Measurements from ENCODE around the gene SMTNL2. TPM values are rescaled to one million over a fixed set of nuclear protein-coding genes. Genes with fewer than 3 reads are reported as not detected.
"Not testable (repeated sequence)": the region's sequence is repeated elsewhere in the genome, so short reads cannot be mapped to it uniquely, and the experiment has no call there.

The SMTNL2 gene
- total RNA-seq, 1 donor = not detected

DNA sequence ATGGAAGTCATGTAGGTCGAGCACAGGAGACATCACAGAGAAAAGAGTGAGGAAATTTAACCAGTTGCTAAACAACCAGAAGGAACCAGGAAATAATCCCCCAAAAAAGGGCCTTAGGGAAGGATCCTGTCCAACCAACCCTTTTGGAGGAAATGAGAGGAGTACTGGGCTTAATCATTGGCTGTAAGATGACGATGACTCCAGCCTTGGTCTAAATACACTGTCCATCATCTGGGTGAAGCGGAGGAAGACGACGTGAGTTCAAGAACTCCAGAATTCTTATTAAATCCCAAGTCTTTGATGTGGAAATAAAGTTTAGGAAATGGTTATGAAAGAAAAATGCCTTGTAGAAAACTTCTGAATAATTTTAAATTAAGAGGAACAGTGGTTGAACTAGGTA lies 68.7 kb downstream of the SMTNL2 start:
- no peak overlapping the region for H3K27ac ChIP-seq (ENCODE audit: low read depth, low read length)
- no peak overlapping the region for H3K4me2 ChIP-seq (ENCODE audit: insufficient read depth, low read length)
- no peak for DNase-seq (ENCODE audit: insufficient read length, low spot score, missing footprints)

DNA sequence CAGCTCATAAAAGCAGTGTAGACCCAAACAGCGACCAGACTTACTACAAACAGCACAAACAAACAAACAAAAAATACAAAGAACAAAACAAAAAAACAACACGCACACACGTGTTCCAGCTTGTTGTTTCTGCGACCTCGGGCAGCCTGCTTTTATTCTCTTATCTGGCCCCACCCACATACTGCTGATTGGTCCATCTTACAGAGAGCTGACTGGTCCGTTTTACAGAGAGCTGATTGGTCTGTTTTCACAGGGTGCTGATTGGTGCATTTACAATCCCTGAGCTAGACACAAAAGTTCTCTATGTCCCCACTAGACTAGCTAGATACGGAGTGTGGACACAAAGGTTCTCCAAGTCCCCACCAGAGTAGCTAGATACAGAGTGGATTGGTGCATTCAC lies 71.6 kb downstream of the SMTNL2 start:
- not testable (repeated sequence) for H3K27me3 ChIP-seq (ENCODE audit: insufficient read depth, low read length); H2AFZ ChIP-seq (ENCODE audit: low read length); H4K20me1 ChIP-seq (ENCODE audit: insufficient read depth, low read length); H3K4me1 ChIP-seq (ENCODE audit: insufficient read depth, low read length); H3K9me3 ChIP-seq (ENCODE audit: low read depth, low read length); H3K4me3 ChIP-seq (ENCODE audit: insufficient read depth, low read length); H3K36me3 ChIP-seq (ENCODE audit: insufficient read depth, low read length); DNase-seq (ENCODE audit: insufficient read length, low spot score, missing footprints); H3K79me2 ChIP-seq (ENCODE audit: insufficient read depth, low read length); H3K27ac ChIP-seq (ENCODE audit: low read depth, low read length); H3K4me2 ChIP-seq (ENCODE audit: insufficient read depth, low read length)

More for the DNA sequence above, 68.7 kb downstream of the SMTNL2 start:
- H3K36me3 ChIP-seq (ENCODE audit: insufficient read depth, low read length) = no peaks in the 10 kb centered on the region
- TF ChIP-seq, protein P1, sequence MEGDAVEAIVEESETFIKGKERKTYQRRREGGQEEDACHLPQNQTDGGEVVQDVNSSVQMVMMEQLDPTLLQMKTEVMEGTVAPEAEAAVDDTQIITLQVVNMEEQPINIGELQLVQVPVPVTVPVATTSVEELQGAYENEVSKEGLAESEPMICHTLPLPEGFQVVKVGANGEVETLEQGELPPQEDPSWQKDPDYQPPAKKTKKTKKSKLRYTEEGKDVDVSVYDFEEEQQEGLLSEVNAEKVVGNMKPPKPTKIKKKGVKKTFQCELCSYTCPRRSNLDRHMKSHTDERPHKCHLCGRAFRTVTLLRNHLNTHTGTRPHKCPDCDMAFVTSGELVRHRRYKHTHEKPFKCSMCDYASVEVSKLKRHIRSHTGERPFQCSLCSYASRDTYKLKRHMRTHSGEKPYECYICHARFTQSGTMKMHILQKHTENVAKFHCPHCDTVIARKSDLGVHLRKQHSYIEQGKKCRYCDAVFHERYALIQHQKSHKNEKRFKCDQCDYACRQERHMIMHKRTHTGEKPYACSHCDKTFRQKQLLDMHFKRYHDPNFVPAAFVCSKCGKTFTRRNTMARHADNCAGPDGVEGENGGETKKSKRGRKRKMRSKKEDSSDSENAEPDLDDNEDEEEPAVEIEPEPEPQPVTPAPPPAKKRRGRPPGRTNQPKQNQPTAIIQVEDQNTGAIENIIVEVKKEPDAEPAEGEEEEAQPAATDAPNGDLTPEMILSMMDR (IDR thresholded peaks at IDR 0.05; ENCODE audit: extremely low read depth, low read depth, low read length) = no peak
- H3K79me2 ChIP-seq (ENCODE audit: insufficient read depth, low read length) = no peaks in the 10 kb centered on the region
- no peak overlapping the region for H3K4me3 ChIP-seq (ENCODE audit: insufficient read depth, low read length)
- H3K4me1 ChIP-seq (ENCODE audit: insufficient read depth, low read length) = no peaks in the 10 kb centered on the region
- H4K20me1 ChIP-seq (ENCODE audit: insufficient read depth, low read length) = no peaks in the 10 kb centered on the region
- H3K27me3 ChIP-seq (ENCODE audit: insufficient read depth, low read length) = peaks cover 4% of the 10 kb centered on the region
- H3K9me3 ChIP-seq (ENCODE audit: low read depth, low read length) = no peaks in the 10 kb centered on the region
- no peak overlapping the region for H2AFZ ChIP-seq (ENCODE audit: low read length)

DNA sequence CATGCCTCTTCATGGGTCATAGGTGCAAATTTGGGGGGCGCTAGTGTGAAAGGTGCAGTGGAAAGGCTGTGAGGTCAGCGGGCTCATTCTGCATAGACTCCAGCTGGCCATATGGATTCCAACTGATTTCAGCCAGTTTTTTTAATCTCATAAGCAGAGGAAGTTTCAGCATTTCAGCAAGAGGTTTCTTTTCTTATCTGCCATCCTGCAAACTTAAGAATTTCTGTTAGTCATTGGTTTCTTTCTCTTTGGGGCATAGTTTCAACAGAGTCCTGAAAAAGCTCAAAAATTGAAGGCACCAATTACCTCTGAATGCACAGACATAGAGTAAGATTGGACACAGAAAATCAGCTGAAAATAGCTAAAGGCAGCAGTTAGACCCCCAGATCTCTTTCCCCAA lies 73.3 kb downstream of the SMTNL2 start:
- H3K36me3 ChIP-seq (ENCODE audit: insufficient read depth, low read length) = no peaks in the 10 kb centered on the region
- no peak for DNase-seq (ENCODE audit: insufficient read length, low spot score, missing footprints)
- no peak overlapping the region for H3K4me3 ChIP-seq (ENCODE audit: insufficient read depth, low read length)
- peaks cover 4% of the 10 kb centered on the region for H3K4me1 ChIP-seq (ENCODE audit: insufficient read depth, low read length)
- no peak overlapping the region for H2AFZ ChIP-seq (ENCODE audit: low read length)
- H3K9me3 ChIP-seq (ENCODE audit: low read depth, low read length) = no peaks in the 10 kb centered on the region
- no peaks in the 10 kb centered on the region for H3K27me3 ChIP-seq (ENCODE audit: insufficient read depth, low read length)
- H3K4me2 ChIP-seq (ENCODE audit: insufficient read depth, low read length) = no peak overlapping the region
- no peak overlapping the region for H3K27ac ChIP-seq (ENCODE audit: low read depth, low read length)
- H4K20me1 ChIP-seq (ENCODE audit: insufficient read depth, low read length) = no peaks in the 10 kb centered on the region
- H3K79me2 ChIP-seq (ENCODE audit: insufficient read depth, low read length) = no peaks in the 10 kb centered on the region
- TF ChIP-seq, protein P1 (IDR thresholded peaks at IDR 0.05; ENCODE audit: extremely low read depth, low read depth, low read length) = no peak

Small RNA genes within 50 kb of the gene (small RNA-seq; reads per million reads assigned to genes)
- not detected for gene RNU6-955P

Other genes starting within 250 kb of the SMTNL2 start
- 36.2 and 37.7 TPM in 2 replicates for gene UBE2G1, start 217.9 kb upstream of the SMTNL2 start, total RNA-seq
- gene SPNS3, start 150.6 kb upstream of the SMTNL2 start, total RNA-seq = not detected in 2 replicates
- gene SPNS2, start 85.6 kb upstream of the SMTNL2 start, total RNA-seq = under 0.01 TPM in 2 replicates
- 47.1 and 49.2 TPM in 2 replicates for gene MYBBP1A, start 29.1 kb upstream of the SMTNL2 start, total RNA-seq
- gene GGT6, start 24.0 kb upstream of the SMTNL2 start, total RNA-seq = not detected in 2 replicates
- not detected in 2 replicates for gene ALOX15, start 57.1 kb downstream of the SMTNL2 start, total RNA-seq
- 18.6 and 19.9 TPM in 2 replicates for gene PELP1, start 119.6 kb downstream of the SMTNL2 start, total RNA-seq
- 6.2 and 8.7 TPM in 2 replicates for gene ARRB2, start 126.1 kb downstream of the SMTNL2 start, total RNA-seq
- 11.2 and 13.0 TPM in 2 replicates for gene MED11, start 146.9 kb downstream of the SMTNL2 start, total RNA-seq
- gene ZMYND15, start 155.3 kb downstream of the SMTNL2 start, total RNA-seq = 0.59 and 1.4 TPM in 2 replicates
- gene CXCL16, start 155.4 kb downstream of the SMTNL2 start, total RNA-seq = 5.9 and 11.2 TPM in 2 replicates
- gene TM4SF5, start 187.4 kb downstream of the SMTNL2 start, total RNA-seq = not detected in 2 replicates
- 0.29 TPM in 1 of 2 replicates, not detected in the other for gene VMO1, start 201.8 kb downstream of the SMTNL2 start, total RNA-seq
- not detected in 2 replicates for gene GLTPD2, start 204.4 kb downstream of the SMTNL2 start, total RNA-seq
- 109 and 113 TPM in 2 replicates for gene PSMB6, start 211.6 kb downstream of the SMTNL2 start, total RNA-seq
- 18.9 and 19.9 TPM in 2 replicates for gene PLD2, start 222.6 kb downstream of the SMTNL2 start, total RNA-seq
- gene MINK1, start 248.8 kb downstream of the SMTNL2 start, total RNA-seq = 34.4 and 35.9 TPM in 2 replicates

Data from osteoblast (primary cell).